ENCODE results near the gene MRFAP1L1. TPM values are rescaled to one million over a fixed set of nuclear protein-coding genes. Genes with fewer than 3 reads are reported as not detected.
"Not testable (repeated sequence)": the region's sequence is repeated elsewhere in the genome, so short reads cannot be mapped to it uniquely, and the experiment has no call there.

The MRFAP1L1 gene
- total RNA-seq, 1 donor from 2014 or later: 46.6 TPM

GRCh38 chr4:6727943-6728250 lies 18.2 kb upstream of the MRFAP1L1 start:
- DNase-seq (no peak), ATAC-seq (no peak)
- no peaks in the 10 kb centered on the region for H3K27me3 ChIP-seq
- TF ChIP-seq, protein P1, sequence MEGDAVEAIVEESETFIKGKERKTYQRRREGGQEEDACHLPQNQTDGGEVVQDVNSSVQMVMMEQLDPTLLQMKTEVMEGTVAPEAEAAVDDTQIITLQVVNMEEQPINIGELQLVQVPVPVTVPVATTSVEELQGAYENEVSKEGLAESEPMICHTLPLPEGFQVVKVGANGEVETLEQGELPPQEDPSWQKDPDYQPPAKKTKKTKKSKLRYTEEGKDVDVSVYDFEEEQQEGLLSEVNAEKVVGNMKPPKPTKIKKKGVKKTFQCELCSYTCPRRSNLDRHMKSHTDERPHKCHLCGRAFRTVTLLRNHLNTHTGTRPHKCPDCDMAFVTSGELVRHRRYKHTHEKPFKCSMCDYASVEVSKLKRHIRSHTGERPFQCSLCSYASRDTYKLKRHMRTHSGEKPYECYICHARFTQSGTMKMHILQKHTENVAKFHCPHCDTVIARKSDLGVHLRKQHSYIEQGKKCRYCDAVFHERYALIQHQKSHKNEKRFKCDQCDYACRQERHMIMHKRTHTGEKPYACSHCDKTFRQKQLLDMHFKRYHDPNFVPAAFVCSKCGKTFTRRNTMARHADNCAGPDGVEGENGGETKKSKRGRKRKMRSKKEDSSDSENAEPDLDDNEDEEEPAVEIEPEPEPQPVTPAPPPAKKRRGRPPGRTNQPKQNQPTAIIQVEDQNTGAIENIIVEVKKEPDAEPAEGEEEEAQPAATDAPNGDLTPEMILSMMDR (IDR thresholded peaks at IDR 0.05): no peak
- H3K4me1 ChIP-seq: peaks cover 7% of the 10 kb centered on the region
- no peak overlapping the region for H3K27ac ChIP-seq
- intact Hi-C loops (cut with DNase I): loop anchor here (10.0 kb wide), 1 partner anchor 347 kb away; no protein-coding TSS in a partner anchor
- no peaks in the 10 kb centered on the region for H3K36me3 ChIP-seq
- no peak overlapping the region for H3K4me3 ChIP-seq
- no peaks in the 10 kb centered on the region for H3K9me3 ChIP-seq

DNA sequence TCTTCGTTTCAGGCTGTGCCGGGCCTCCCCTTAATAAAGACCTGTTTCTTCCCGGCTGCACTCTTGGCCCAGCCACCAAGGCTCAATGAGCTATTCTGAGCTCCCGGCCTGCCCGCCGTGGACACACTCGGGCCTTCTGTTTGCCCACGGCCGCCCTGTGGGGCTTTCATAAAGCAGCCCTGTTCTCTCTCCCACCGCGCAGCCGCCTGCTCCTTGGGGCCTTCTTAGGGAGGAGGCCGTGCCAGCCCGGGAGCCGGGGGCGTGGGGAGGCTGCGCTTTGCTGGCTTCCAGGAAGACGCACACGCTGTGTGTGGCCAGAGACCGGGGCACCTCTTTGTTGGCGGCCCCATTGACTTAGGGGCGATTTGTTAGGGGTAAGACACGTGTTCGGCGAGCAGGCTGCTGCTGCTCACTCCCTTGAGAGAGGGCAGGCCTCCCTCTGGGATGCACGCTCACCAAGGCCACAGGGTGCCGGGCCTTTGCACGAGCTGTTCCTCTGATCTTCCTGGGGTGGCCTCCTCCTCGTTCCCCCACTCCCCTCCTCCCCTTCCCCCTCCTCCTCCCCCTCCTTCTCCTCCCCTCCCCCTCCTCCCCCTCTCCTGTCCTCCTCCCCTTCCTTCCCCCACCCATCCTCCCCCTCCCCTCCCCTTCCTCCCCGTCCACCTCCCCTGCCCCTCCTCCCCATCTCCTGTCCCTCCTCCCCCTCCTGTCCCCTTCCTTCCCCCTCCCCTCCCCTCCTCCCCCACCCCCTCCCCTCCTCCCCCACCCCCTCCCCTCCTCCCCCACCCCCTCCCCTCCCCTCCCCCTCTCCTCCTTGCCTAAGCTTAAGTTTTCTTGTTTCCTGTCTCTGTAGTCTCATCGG lies 17.6 kb upstream of the MRFAP1L1 start:
- Histone ChIP-seq H3K4me3 (no peak overlapping the region), H3K36me3 (no peaks in the 10 kb centered on the region), H3K27me3 (no peaks in the 10 kb centered on the region), H3K27ac (no peak overlapping the region), H3K9me3 (no peaks in the 10 kb centered on the region), H3K4me1 (peaks cover 1% of the 10 kb centered on the region)
- TF ChIP-seq, protein P1 (IDR thresholded peaks at IDR 0.05): no peak
- ATAC-seq (peak; percentile 5), DNase-seq (no peak)
- intact Hi-C loops (cut with DNase I): loop anchor here (10.0 kb wide), 1 partner anchor 347 kb away; no protein-coding TSS in a partner anchor

GRCh38 chr4:6725427-6725961 lies 15.8 kb upstream of the MRFAP1L1 start:
- not testable (repeated sequence) for H3K4me1 ChIP-seq, ATAC-seq, H3K27ac ChIP-seq, H3K9me3 ChIP-seq, H3K36me3 ChIP-seq, H3K4me3 ChIP-seq, H3K27me3 ChIP-seq, DNase-seq
- intact Hi-C loops (cut with DNase I): loop anchor here (10.0 kb wide), 1 partner anchor 349 kb away; no protein-coding TSS in a partner anchor

GRCh38 chr4:6724421-6725111 lies 14.9 kb upstream of the MRFAP1L1 start:
- H3K4me3 ChIP-seq: no peak overlapping the region
- H3K27ac ChIP-seq: no peak overlapping the region
- no peaks in the 10 kb centered on the region for H3K27me3 ChIP-seq
- ATAC-seq (no peak), DNase-seq (no peak)
- intact Hi-C loops (cut with DNase I): loop anchor here (5.0 to 10.0 kb wide), 2 partner anchors 153 to 350 kb away; no protein-coding TSS in a partner anchor
- TF ChIP-seq, protein P1 (IDR thresholded peaks at IDR 0.05): no peak
- H3K9me3 ChIP-seq: no peaks in the 10 kb centered on the region
- no peaks in the 10 kb centered on the region for H3K4me1 ChIP-seq
- no peaks in the 10 kb centered on the region for H3K36me3 ChIP-seq

DNA sequence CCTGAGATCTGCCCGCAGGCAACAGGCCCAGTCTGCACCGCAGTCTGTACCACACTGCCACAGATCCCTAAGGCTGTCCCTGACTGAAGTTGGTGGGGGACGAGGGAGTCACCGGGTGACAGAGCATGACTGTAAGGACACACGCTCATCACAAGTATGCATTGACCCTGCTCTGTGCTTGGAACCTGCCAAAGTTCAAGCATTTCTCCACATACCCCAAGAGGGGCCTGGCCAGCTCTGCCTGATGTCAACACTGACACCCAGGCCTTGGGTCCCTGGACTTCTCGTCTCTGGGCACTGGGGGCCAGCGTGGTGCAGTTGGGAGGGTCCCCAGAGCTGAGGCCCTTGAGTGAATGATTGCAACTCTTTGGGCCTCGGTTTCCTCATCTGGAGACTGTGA lies 14.2 kb upstream of the MRFAP1L1 start:
- H3K27me3 ChIP-seq: no peaks in the 10 kb centered on the region
- H3K4me3 ChIP-seq: no peak overlapping the region
- H3K27ac ChIP-seq: no peak overlapping the region
- TF ChIP-seq, protein P1 (IDR thresholded peaks at IDR 0.05): no peak
- no peaks in the 10 kb centered on the region for H3K4me1 ChIP-seq
- DNase-seq (no peak), ATAC-seq (no peak)
- H3K9me3 ChIP-seq: no peaks in the 10 kb centered on the region
- intact Hi-C loops (cut with DNase I): loop anchor here (5.0 to 10.0 kb wide), 2 partner anchors 153 to 351 kb away; no protein-coding TSS in a partner anchor
- peaks cover 3% of the 10 kb centered on the region for H3K36me3 ChIP-seq

DNA sequence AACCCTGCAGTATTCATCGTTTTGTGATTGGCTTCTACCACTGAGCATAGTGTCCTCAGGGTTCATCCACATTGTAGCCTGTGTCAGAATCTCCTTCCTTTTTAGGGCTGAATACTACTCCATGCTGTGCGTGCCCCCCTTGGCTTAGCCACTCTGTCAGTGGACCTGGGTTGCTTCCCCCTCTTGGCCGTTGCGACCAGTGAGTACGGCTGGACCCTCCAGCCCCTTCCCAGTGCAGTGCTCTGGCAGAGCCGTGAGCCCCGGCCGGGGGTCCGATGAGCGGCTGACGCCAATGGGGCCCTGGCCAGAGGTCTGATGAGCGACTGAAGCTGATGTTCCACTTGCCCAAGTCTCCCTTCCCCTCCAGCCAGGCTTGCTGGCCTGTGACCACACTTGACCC lies 13.2 kb upstream of the MRFAP1L1 start:
- Histone ChIP-seq H3K36me3 (peaks cover 10% of the 10 kb centered on the region), H3K27ac (no peak overlapping the region), H3K27me3 (no peaks in the 10 kb centered on the region), H3K4me1 (peaks cover 3% of the 10 kb centered on the region), H3K4me3 (no peak overlapping the region), H3K9me3 (no peaks in the 10 kb centered on the region)
- intact Hi-C loops (cut with DNase I): loop anchor here (5.0 to 10.0 kb wide), 2 partner anchors 154 to 352 kb away; no protein-coding TSS in a partner anchor
- DNase-seq (no peak), ATAC-seq (no peak)
- TF ChIP-seq, protein P1 (IDR thresholded peaks at IDR 0.05): no peak

All from upper lobe of right lung (tissue), 1 donor.